Dermis microvascular lymphatic vessel endothelial cell (primary cell): ENCODE results near the gene CCDC63. TPM values are rescaled to one million over a fixed set of nuclear protein-coding genes. Genes with fewer than 3 reads are reported as not detected.

ENCODE experiments used
- DNase-seq, 2 donors: peaks; one replicate each; pipeline versions ENCODE4 v3.0.0 to v3.0.0-alpha.2; 2010; ENCODE audit warnings: low read depth in 2 of 2
- total RNA-seq: library from RNA; depleted of rRNA; stranded (reverse); fragments of >200 nt; gene quantifications from 2 replicates; pipeline ENCODE4 v1.2.1, GENCODE V29; 2014

CCDC63 gene
- total RNA-seq, result not detected in 2 replicates

DNA sequence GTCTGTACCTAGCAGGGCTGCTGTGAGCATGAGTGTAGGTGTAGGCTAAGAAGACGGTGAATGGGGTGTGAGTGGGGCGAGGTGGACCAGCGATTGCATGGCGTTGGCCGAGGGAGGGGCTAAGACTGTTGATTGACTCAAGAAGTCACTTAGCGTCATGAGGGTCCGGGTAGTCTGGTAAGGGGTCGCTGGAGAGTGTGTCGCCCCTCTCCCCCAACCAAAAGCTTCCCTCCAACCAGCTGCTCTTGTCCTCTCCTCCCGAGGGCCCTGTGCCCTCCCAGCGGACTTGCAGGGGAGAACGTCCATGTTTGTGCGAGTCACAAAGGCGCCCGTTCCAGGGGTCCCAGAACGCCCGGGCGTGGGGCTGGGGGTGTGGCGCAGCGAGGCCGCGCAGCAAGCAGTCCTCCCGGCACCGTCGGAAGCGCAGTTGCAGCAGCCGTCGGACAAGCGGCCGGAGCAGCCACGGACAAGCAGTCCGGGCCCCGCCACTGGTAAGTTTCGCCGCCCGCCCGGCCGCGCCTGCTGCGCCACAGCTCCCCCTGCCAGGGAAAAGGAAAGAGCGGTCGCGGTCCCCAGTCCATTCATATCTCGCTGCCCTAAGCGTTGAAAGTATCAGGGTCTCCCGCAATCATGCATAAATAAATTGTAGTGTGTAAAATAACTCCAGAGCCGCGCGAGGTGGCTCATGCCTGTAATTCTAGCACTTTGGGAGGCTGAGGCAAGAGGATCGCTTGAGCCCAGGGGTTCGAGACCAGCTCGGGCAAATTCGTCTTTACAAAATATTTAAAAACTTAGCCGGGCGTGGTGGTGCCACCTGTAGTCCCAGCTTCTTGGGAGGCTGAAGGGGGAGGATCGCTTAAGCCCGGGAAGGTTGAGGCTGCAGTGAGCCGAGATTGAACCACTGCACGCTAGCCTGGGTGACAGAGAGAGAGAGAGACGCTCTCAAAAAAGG lies at the start of gene CCDC63:
CCDC63 (plus strand) TSS at position 373 of the 952 bp plus-strand sequence. CDS start 5,968 bp downstream, outside the sequence.
- DNase-seq, result peak; percentile 20 to 68

DNA sequence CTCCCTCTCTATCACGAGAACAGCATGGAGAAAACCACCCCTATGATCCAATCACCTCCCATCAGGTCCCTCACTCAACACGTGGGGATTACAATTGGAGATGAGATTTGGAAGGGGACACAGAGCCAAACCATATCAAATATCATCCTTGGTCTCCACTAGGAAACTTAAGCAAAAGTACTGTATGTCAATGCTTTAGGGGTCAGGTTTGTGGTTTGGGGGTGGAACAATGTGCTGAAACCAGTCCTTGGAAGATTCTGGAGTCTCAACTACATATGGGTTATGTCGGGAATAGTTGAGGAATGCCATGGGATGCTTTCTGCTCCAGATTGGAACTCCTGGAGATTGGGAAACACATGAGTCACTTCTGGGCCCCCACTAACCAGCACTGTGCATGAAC lies 48.3 kb upstream of the CCDC63 start:
- no peak for DNase-seq

DNA sequence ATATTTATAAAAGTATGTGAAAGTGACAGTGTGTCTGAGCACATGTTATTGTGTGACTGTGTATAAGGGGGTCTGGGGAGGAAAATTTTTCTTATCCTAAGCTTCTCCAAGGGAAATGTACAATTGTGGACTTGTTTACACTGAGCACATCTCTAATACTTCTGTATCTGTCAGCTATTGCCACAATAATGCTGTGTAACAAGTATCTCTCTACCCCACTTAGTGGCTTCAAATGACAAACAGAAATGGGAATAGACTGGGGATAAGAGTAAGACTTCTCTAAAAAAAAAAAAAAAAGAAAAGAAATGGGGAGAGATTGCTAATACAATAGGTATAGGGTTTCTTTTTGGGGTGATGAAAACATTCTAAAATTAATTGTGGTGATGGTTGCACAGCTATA lies 44.3 kb upstream of the CCDC63 start:
- no peak for DNase-seq

DNA sequence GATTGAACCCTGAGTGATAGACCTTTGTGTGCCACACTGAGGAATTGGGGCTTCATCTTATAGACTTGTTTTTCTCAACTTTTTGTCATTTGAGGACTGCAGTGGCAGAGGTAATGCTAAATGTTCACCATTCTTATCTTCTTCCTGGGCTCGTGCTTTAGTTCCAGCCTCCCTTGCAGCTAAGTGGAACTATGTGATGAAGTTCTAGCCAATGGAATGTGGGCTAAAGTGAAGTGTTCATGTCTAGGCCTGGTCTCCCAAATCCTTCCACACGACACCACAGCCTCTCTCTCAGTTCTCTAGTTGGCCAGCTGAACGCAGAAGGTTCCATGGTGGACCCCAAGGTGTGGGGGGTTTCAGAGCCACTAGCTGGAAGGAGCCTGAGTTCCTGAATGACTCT lies 42.4 kb upstream of the CCDC63 start:
- DNase-seq, result no peak

DNA sequence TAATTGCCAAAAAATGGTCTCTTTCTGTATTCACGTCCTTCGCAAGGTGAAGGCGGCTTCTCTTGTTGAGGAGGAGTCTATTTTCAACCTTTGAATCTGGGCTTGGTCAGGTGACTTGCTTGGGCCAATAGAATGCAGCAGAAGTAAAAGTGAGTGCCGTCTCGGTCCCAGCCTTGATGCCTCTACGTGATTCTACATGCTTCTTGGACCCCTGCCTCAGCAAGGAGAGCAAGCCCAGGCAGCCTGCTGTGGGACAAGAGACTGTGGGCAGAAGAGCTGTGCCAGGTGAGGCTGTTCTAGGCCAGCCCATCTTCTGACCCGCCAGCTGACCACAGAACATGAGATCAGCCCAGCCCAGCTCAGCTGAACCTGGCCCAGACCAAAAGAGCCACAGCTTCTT lies 39.1 kb upstream of the CCDC63 start:
- DNase-seq, result no peak

DNA sequence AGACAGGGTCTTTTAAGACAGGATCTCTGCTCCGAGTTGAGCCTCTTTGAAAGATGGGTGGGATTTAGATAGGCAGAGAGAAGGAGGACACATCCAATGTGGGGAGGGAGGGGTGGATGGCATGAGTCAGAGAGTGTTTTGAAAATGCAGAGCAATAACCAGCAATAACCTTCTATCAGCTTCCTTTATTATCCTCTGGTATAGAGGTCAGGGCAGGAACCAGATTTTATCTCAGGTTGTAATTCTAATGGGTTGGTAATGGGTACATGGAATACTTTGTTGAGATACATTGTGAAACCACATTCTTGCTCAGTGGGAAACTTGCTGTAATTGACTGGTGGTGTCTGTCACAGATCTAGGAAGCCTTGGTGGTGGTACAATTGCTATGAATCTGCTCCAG lies 37.6 kb upstream of the CCDC63 start:
- DNase-seq, result no peak

DNA sequence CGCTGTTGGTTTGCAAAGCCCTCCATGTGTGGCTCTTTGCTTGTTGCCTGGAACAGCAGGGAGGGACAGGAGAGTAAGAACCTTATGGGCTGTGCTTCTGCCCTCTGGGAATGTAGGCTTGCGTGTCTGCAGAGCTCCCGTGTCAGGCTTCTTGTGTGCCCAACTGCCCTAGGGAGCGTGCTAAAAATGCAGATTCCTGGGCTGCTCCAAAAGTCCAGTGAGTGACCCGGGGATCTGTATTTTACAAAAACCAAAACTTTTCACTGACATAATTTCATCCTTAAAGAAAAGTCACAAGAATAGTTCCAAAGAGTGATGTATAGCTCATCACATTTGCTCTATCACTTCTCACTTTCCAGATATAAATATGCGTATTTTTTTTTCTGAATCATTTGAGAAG lies 34.8 kb upstream of the CCDC63 start:
- DNase-seq, result no peak

DNA sequence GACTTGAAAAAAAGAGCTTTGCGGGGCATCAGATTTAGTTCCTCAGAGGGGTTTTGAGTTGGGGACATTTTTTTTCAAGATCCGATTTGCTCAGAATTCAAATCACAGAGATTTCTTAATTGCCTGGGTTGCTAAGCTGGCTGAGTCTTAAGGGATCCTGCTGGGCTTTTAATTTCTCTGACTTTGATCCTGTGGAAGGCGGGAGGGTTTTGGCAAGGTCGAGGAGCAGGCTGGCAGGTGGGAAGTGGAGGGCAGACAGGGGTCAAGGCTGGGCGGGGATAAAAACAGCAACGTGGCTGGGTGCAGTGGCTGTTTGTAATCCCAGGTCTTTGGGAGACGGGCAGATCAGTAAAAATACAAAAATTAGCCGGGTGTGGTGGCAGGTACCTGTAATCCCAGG lies 33.5 kb upstream of the CCDC63 start:
- DNase-seq, result no peak

DNA sequence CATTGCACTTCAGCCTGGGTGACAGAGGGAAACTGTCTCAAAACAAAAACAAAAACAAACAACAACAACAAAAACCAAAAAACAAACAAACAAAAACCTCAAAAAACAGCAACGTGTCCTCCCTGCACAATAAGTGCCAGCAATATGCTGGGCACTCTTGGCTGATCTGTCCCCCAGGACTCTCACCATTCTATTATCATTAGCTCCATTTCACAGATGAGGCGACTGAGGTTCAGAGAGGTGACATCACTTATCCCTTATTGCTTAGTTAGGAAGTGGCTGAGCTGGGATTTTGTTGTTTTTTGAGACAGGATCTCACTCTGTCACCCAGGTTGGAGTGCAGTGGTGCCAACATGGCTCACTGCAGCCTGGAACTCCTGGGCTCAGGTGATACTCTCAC lies 33.0 kb upstream of the CCDC63 start:
- DNase-seq, result no peak

DNA sequence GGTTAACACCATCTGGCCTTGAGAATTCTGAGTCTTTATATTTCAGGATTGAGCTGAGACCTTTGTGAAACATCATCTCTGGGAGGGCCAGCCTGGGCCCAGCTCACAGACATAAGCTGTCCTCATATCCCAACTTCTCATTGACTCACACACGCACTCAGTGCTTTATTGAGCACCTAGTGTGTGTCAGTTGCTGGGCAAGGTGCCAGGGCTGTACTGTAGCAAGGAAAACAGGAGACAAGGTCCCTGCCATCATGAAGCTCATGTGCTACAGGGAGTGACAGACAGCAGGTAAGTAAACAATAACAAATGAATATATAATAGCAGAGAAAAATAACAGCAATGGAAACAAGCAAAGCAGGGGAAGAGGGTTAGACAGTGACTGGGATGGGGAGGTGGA lies 30.5 kb upstream of the CCDC63 start:
- DNase-seq, result no peak

DNA sequence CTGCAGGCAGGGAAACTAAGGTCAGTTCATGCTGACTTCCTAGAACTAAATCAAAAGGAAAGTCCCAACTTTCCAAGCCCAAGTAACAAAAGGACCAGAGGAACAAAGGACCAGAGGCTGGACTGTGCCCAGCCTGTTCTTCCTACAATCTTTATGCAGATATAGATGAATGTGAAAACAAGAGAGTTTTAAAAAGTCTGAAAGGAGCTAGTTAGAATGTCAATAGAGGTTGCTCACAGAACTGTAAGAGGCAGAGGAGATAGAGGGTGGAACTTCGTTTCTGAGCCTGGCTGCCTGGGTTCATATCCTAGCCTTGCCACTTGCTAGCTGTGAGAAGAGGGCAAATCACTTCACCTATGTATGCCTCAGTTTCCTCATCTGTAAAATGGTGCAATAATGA lies 30.0 kb upstream of the CCDC63 start:
- no peak for DNase-seq

DNA sequence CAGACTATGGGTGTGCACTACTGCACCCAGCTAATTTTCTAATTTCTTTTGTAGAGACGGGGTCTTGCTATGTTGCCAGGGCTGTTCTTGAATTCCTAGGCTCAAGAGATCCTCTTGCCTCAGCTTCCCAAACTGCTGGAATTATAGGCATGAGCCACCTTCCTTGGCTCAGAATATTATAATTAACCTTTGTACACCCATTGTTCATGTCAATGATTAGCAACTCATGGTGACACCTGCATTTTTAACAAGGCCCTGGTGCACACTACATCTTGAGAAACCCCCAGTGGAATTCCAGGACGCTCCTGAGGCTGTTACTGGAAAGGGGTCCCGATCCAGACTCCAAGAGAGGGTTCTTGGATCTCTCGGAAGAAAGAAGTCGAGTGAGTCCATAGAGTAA lies 28.3 kb upstream of the CCDC63 start:
- no peak for DNase-seq

DNA sequence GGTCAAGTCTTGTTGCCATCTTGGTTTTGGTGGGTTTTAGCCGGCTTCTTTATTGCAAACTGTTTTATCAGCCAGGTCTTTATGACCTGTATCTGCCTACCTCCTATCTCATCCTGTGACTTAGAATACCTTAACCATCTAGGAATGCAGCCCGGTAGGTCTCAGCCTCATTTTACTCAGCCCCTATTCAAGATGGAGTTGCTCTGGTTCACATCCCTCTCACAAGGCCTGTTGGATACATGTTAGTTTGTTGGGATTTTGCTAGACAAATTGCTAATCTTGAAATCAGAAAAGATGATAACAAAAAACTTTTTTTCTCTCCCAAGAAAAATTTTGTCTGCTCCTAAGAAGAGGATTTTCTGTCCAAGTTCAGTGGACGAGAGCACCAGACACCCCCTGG lies 27.6 kb upstream of the CCDC63 start:
- no peak for DNase-seq

DNA sequence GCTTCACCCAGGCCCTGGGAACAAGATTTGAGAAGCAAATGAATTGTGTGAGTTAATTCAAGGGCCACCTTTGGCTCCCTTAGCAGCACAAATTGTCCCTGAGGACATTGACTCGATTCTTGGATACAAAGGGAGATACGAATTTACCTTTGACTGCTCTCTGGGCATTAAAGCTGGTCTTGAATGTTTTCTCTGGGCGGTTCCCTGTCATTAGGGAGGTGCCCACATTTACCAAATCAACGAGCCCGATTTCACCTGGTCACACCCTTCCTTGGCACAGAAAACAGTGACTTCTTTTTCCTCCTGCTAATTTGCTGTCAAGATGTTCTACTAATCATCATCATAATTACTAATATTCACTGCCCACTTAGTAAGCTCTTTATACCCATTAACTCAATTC lies 27.1 kb upstream of the CCDC63 start:
- DNase-seq, result no peak

DNA sequence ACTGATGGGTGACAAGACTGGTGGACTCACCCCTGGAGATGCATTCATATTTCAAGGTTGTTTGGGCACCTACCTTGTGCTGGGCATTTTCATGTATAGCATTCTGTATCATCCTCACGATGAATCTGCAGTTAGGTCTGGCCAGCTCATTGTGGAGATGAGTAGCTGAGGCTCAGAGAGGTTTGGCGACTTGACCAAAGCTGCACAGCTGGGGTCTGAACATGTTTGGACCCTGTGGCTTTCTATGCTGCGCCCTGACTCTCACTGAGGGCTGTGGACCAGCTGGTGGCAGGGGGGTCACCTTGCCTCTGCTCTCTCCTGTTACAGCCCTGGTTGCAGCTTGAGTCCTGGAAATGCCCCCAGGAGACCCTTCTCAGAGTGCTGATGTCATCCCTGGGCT lies 24.9 kb upstream of the CCDC63 start:
- no peak for DNase-seq

DNA sequence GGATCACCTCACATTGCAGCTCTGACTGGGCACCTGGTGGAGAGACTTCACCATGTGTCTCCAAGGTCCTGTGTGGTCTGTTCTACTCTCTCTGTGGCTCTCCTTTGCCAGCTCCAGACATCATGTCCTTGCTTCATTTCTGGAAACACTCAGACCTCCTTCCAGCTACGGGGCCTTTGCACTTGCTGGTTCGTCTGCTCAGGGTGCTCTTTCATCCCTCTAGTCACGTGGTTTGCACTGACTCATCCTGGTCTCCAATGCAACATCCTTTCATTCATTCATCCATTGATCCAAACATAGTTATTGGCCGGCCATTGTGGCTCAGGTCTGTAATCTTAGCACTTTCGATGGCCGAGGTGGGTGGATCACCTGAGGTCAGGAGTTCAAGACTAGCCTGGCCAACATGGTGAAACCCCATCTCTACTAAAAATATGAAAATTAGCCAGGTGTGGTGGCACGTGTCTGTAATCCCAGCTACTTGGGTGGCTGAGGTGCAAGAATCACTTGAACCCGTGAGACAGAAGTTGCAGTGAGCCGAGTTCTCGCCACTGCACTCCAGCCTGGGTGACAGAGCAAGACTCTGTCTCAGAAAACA lies 23.9 kb upstream of the CCDC63 start:
- DNase-seq, result no peak

DNA sequence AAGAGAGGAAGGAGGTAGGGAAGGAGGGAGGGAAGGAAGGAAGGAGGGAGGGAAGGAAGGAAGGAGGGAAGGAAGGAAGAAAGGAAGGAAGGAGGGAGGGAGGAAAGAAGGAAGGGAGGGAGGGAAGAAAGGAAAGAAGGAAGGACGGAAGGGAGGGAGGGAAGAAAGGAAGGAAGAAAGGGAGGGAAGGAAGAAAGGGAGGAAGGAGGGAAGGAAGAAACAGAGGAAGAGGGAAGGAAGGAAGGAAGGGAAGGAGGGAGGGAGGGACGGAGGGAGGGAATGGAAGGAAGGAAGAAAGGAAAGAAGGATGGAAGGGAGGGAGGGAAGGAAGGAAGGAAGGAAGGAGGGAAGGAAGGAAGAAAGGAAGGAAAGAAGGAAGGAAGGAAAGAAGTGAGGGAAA lies 22.4 kb upstream of the CCDC63 start:
- no peak for DNase-seq

DNA sequence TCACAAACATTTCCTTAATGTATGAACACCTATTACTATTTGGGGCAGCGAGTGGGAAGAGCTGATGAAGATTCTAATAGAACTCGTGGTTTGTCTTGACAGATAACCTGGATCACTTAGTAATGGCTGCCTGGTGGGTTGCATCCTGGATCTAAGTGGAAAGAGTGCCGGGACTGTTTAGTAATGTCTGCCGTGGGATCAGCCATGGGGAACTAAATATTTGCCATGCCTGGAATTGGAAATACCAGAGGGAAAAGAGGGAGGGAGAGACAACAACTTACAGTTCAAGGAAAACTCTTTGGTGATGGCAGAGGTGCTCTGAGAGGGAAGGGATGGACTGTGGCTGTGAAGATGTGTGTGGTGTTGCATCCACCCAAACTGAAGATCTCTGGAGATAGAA lies 21.3 kb upstream of the CCDC63 start:
- no peak for DNase-seq

DNA sequence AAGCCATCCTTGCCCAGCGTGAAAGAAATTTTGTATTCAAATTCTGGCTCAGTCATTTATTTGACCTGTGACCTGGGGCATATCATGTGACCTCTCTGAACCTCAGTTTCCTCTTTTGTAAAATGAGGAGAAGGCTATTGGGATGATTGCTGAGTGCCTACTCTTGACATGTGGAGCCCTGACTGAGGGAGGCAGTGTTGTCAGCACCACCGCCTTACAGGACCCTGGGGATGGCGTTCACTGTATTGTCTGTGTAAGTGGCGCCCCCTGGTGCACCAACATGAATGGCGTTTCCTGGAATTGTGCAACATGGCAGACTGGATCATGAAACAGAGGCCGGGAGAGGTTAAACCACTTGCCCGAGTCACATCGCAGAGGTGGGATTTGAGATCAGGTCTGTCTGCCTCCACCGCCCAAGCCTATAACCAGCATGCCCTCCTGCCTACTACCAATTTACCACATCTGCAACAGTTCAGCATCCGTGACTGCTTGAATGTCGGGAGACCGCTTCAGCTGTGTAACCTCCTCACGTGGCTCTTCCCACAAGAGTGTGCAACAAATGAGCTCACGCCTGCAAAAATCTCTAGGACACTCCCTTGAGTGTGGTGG lies 20.1 kb upstream of the CCDC63 start:
- peak; percentile 65 to 87 for DNase-seq

DNA sequence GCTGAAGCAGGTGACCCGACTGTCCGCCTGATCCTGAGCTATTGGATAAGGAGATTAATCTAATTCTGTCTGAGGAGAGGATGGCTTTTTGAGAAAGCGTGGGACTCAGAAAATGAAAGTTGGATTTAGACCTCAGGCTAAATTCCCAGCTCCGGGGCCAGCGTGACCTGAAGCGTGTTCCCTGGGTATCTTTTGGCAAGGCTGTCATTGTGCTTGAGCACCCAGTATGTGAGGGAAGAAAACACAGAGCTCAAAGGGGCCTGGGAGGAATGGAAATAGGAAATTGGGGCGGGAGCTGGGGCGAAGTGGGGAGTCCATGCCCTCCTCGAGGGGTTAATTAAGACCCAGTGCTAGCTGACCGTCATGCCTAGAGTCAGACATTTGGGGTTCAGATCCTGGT lies 17.5 kb upstream of the CCDC63 start:
- no peak for DNase-seq

DNA sequence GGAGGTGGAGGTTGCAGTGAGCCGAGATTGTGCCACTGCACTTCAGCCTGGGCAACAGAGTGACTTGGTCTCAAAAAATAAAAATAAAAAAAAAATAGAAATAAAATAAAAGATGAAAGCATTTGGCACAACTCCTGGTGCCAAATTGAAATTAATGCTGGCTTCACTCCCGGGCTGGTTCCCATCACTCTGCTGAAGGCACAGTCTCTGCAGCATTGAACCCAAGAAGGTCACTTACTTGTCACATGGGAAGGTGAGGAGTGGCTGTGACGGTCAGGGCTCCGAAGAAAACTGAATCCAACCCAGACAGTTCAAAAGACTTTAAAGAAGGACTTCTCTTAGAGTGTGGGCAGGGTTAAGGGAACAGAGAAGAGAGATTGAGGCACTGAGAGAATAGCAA lies 10.5 kb upstream of the CCDC63 start:
- DNase-seq, result no peak

DNA sequence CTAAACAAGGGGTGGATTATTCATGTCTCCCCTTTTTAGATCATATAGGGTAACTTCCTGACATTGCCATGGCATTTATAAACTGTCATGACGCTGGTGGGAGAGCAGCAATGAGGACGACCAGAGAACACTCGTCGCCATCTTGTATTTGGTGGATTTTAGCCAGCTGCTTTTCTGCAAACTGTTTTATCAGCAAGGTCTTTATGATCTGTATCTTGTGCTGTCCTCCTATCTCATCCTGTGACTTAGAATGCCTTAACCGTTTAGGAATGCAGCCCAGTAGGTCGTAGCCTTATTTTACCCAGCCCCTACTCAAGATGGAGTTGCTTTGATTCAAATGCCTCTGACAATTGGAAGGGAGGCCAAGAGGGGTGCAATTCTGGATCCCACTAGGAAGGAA lies 5.8 kb upstream of the CCDC63 start:
- no peak for DNase-seq

DNA sequence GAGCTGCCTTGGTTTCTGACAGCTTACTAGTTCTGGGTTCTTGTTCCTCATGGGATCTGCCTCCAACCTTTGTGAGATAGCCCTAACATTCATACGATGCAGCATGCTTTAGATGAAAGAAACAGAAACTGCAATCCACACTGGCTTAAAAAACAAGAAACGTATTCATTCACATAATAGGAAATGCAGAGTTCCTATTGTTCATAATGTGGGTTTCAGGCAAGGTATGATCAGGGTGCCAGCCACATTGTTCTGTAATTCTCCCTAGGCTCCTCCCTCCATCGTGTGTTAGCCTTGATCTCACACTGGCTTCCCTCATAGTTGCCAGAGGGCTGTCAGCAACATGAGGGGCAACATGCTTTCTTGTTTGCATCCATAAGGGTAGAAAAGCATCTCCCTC lies 2.7 kb upstream of the CCDC63 start:
- DNase-seq, result no peak
